Measurements from ENCODE around the gene ETV3. TPM values are rescaled to one million over a fixed set of nuclear protein-coding genes. Genes with fewer than 3 reads are reported as not detected.
"Not testable (repeated sequence)": the region's sequence is repeated elsewhere in the genome, so short reads cannot be mapped to it uniquely, and the experiment has no call there.

ETV3 gene
- polyA plus RNA-seq (2011; rRNA removed): 7.4 and 7.9 TPM in 2 replicates
- polyA minus RNA-seq (2011; rRNA and poly(A)+ RNA removed): 19.7 and 25.8 TPM in 2 replicates

DNA sequence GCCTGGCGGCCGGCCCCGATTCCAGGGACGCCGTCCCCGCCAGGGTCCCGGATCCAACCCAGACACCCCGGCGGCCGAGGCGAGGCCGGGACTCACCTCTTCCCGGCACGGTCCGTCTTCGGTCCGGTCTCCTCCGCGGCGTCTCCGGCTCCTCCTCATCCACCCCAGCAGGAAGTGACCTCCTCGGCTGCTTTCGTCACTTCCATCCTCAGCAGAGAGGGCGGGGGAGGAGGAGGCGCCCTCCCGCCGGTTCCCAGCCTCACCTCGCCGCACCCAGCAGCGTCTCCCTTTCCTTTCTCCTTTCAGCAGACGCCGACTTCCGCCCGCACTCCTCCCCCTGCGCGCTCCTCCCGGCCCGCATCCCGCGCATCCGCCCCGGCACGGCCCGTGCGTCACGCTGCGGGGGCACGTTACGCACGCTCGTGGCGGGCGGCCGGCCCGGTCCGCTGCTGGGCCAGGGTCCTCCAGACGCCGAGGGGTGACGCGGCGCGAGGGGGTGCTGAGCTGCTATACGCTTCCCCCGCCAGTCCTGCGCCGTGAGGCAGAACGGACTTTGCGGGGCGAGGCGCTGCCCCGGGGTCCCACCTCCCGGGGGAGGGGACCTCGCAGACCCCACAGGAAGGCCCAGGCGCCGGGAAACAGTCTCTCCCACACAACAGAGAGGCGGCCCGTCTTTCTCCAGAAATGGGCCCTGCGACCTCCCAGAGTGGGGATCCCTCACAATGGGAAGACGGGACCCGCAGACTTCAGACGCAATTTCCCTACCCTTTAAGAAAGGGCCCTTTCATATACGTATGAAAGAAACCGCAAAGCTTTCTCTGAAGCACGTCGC, at the start of gene ETV3:
TSS of gene ETV3 (minus strand) at position 176 of the 832 bp plus-strand sequence. CDS start 2,043 bp downstream, outside the sequence.
- Histone ChIP-seq H3K27me3 (ENCODE audit: control insufficient read depth, insufficient read depth, low read length) (no peaks in the 10 kb centered on the region), H3K4me3 (ENCODE audit: low read depth, low read length) (peak within 1 kb of the TSS; percentile 96), H3K36me3 (ENCODE audit: control insufficient read depth, insufficient read depth, low read length) (peaks cover 4% of the 10 kb centered on the region)
- ChIA-PET POLR2A (no interaction called here), CTCF (interaction anchor here (1.2 to 5.7 kb wide), 5 partner anchors 12 to 48 kb away, joined by 4 to 55 read pairs (median 5); no protein-coding TSS in a partner anchor)
- DNase-seq (ENCODE audit: low read depth): peak; percentile 67
- no peak for TF ChIP-seq CTCF (IDR thresholded peaks at IDR 0.05; ENCODE audit: insufficient read depth, low read depth, low read length)

- DNase-seq (ENCODE audit: low read depth): no peak
- H3K36me3 ChIP-seq (ENCODE audit: control insufficient read depth, insufficient read depth, low read length): no peaks in the 10 kb centered on the region
- peaks cover 4% of the 10 kb centered on the region for H3K27me3 ChIP-seq (ENCODE audit: control insufficient read depth, insufficient read depth, low read length)
- POLR2A ChIA-PET: no interaction called here
- CTCF ChIA-PET: interaction anchor here (0.6 to 2.3 kb wide), 4 partner anchors 10 to 97 kb away, joined by 3 to 7 read pairs (median 5); no protein-coding TSS in a partner anchor
- no peak for TF ChIP-seq CTCF (IDR thresholded peaks at IDR 0.05; ENCODE audit: insufficient read depth, low read depth, low read length)
- H3K4me3 ChIP-seq (ENCODE audit: low read depth, low read length): no peak overlapping the region
These were observed 48.2 kb upstream of the ETV3 start for GRCh38 chr1:157186281-157186992.

- Histone ChIP-seq H3K36me3 (ENCODE audit: control insufficient read depth, insufficient read depth, low read length) (no peaks in the 10 kb centered on the region), H3K27me3 (ENCODE audit: control insufficient read depth, insufficient read depth, low read length) (peaks cover 3% of the 10 kb centered on the region), H3K4me3 (ENCODE audit: low read depth, low read length) (no peak overlapping the region)
- DNase-seq (ENCODE audit: low read depth): no peak
- ChIA-PET POLR2A (no interaction called here), CTCF (interaction anchor here (1.5 to 2.8 kb wide), 3 partner anchors 12 to 183 kb away, joined by 3 to 17 read pairs (median 4); no protein-coding TSS in a partner anchor)
- TF ChIP-seq CTCF (IDR thresholded peaks at IDR 0.05; ENCODE audit: insufficient read depth, low read depth, low read length): no peak
These were observed 45.7 kb upstream of the ETV3 start for GRCh38 chr1:157183870-157184269.

GRCh38 chr1:157182371-157182770, 44.2 kb upstream of the ETV3 start:
- POLR2A ChIA-PET; H3K27me3 ChIP-seq (ENCODE audit: control insufficient read depth, insufficient read depth, low read length); DNase-seq (ENCODE audit: low read depth); H3K4me3 ChIP-seq (ENCODE audit: low read depth, low read length); H3K36me3 ChIP-seq (ENCODE audit: control insufficient read depth, insufficient read depth, low read length): not testable (repeated sequence)
- CTCF ChIA-PET: interaction anchor here (1.1 to 1.6 kb wide), 2 partner anchors 11 to 26 kb away, joined by 3 to 7 read pairs; no protein-coding TSS in a partner anchor

DNA sequence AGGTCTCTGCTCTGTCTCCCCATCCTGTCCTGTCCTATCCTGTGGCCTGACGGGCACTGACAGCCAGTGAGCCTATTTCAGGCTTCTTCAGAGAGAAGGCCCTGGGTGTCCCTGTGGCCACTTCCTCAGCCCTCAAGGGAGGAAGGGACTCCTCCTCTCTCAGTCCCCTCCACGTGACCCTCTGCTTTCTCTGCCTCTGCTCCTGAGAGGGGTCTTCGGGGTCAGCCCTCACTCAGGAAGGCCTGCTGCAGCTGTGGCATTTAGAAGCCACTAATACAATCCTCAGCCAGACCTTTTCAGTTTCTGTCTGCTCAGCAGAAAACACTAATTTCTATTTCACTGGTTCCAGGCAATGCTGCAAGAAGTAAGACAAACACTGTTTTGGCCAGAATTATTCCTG, 43.6 kb upstream of the ETV3 start:
- CTCF ChIA-PET: interaction anchor here (1.3 to 1.6 kb wide), 2 partner anchors 12 to 26 kb away, joined by 5 to 7 read pairs; no protein-coding TSS in a partner anchor
- POLR2A ChIA-PET: no interaction called here
- DNase-seq (ENCODE audit: low read depth): no peak
- no peak for TF ChIP-seq CTCF (IDR thresholded peaks at IDR 0.05; ENCODE audit: insufficient read depth, low read depth, low read length)
- Histone ChIP-seq H3K27me3 (ENCODE audit: control insufficient read depth, insufficient read depth, low read length) (peaks cover 5% of the 10 kb centered on the region), H3K4me3 (ENCODE audit: low read depth, low read length) (no peak overlapping the region), H3K36me3 (ENCODE audit: control insufficient read depth, insufficient read depth, low read length) (no peaks in the 10 kb centered on the region)
